ENCODE data around the gene ORC4.

Gene ORC4

DNA sequence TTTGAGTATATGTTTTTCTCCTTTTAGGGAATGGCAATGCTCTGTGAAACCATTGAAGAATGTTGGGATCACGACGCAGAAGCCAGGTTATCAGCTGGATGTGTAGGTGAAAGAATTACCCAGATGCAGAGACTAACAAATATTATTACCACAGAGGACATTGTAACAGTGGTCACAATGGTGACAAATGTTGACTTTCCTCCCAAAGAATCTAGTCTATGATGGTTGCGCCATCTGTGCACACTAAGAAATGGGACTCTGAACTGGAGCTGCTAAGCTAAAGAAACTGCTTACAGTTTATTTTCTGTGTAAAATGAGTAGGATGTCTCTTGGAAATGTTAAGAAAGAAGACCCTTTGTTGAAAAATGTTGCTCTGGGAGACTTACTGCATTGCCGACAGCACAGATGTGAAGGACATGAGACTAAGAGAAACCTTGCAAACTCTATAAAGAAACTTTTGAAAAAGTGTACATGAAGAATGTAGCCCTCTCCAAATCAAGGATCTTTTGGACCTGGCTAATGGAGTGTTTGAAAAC is 93.4 kb downstream of the ORC4 start:
- peaks cover 16% of the 10 kb centered on the region for H3K36me3 Mint-ChIP-seq (ENCODE audit: low read depth)
- no peaks in the 10 kb centered on the region for H3K9me3 Mint-ChIP-seq
- H3K27me3 Mint-ChIP-seq = no peaks in the 10 kb centered on the region
- no peak overlapping the region for H3K27ac Mint-ChIP-seq
- no peak overlapping the region for H3K4me3 Mint-ChIP-seq
- no peaks in the 10 kb centered on the region for H3K4me1 Mint-ChIP-seq (ENCODE audit: low read depth)

DNA sequence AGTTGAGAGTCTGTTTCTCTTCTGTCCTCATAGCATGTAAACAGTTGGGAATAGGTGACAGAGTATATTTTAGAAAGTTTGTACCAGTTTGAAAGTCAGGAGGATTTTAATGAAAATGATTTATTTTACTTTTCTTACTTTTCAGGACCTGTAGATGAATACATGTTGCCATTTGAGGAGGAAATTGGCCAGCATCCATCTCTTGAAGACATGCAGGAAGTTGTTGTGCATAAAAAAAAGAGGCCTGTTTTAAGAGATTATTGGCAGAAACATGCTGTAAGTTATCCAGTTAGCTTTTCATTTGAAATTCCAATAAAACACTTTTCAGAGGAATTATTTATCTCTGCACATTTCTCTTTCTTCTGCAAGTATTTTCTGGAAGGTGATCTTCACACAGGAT is 94.7 kb downstream of the ORC4 start:
- Mint-ChIP-seq H3K4me1 (ENCODE audit: low read depth) (no peaks in the 10 kb centered on the region), H3K27ac (no peak overlapping the region), H3K27me3 (no peaks in the 10 kb centered on the region), H3K9me3 (no peaks in the 10 kb centered on the region), H3K36me3 (ENCODE audit: low read depth) (peaks cover 16% of the 10 kb centered on the region), H3K4me3 (no peak overlapping the region)

DNA sequence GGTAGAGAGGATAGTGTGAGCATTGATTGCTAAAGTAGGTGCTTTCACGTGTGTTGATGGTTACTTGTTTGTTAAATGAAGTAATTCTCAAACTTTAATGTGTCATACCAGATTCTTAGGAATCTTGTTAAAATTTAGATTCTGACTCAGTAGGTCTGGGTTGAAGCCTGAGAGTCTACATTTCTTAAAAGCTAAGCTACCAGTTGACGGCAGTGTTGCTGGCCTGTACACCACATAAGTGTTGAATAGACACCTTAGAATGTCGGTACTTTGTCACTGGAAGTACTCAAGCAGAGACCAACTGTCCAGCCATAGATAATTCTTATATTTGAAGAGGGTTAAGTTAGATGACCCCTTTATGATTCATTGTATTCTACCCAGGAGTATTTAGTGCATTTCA is 95.9 kb downstream of the ORC4 start:
- H3K27ac Mint-ChIP-seq = no peak overlapping the region
- no peak overlapping the region for H3K4me3 Mint-ChIP-seq
- no peaks in the 10 kb centered on the region for H3K27me3 Mint-ChIP-seq
- no peaks in the 10 kb centered on the region for H3K4me1 Mint-ChIP-seq (ENCODE audit: low read depth)
- peaks cover 16% of the 10 kb centered on the region for H3K36me3 Mint-ChIP-seq (ENCODE audit: low read depth)
- H3K9me3 Mint-ChIP-seq = no peaks in the 10 kb centered on the region

DNA sequence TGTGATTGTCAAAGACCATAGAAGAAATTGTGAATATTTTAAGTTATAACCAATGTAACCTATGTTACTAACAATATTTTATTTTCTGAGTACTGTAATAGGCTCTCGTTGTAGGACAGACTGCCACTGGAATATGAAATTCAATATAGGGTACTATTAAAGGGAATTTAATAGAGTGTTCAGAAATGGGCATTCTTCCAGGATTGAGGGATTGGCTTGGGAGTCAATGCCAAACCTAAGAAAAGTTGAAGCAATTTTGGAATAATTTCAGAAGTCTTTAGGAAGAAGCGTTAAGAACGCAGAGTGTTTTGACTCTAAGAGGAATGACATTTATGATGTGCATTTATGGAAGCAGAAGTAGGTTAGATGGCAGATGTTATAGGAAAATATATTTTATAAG is 96.7 kb downstream of the ORC4 start:
- Mint-ChIP-seq H3K27ac (no peak overlapping the region), H3K36me3 (ENCODE audit: low read depth) (peaks cover 16% of the 10 kb centered on the region)

DNA sequence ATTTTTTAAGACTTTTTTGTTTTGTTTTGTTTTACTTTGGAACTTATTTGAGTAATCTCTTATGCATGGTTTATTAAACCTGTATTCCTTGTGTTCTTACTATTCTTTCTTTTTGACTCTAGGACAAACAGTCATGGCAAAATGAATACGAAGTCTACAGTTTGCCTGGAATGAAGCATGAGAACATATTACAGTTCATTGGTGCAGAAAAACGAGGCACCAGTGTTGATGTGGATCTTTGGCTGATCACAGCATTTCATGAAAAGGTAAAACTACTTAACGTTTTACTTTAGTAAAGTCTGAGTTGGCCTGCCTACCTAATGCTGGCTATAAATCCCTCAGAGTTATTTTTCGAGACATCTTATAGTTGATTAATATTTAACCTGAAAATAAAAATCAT is 103.4 kb downstream of the ORC4 start:
- Mint-ChIP-seq H3K27me3 (no peaks in the 10 kb centered on the region), H3K4me3 (no peak overlapping the region), H3K36me3 (ENCODE audit: low read depth) (peaks cover 4% of the 10 kb centered on the region), H3K9me3 (no peaks in the 10 kb centered on the region), H3K4me1 (ENCODE audit: low read depth) (no peaks in the 10 kb centered on the region), H3K27ac (no peak overlapping the region)

More for the DNA sequence above, 96.7 kb downstream of the ORC4 start:
- H3K4me3 Mint-ChIP-seq = no peak overlapping the region
- H3K4me1 Mint-ChIP-seq (ENCODE audit: low read depth) = no peaks in the 10 kb centered on the region
- no peaks in the 10 kb centered on the region for H3K9me3 Mint-ChIP-seq
- H3K27me3 Mint-ChIP-seq = no peaks in the 10 kb centered on the region

DNA sequence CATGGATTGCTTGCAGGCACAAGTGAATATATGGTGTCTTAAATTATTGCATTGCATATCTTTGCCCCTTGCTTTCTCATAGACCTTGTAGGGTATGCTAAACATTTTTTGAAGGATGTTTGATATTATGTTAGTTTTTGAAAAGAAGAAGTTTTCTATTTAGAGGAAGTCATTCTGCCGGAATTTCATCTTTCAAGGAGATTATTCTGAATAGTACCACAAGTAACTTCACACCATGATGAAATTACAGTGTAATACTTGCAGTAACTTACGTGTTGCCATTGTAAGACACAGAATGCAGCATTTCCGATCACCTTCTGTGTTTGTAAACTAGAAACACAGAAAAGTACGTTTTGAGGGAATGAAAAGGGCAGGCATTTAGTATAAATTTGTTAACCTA is 103.8 kb downstream of the ORC4 start:
- no peaks in the 10 kb centered on the region for H3K4me1 Mint-ChIP-seq (ENCODE audit: low read depth)
- H3K4me3 Mint-ChIP-seq = no peak overlapping the region
- no peaks in the 10 kb centered on the region for H3K27me3 Mint-ChIP-seq
- H3K27ac Mint-ChIP-seq = no peak overlapping the region
- H3K36me3 Mint-ChIP-seq (ENCODE audit: low read depth) = peaks cover 4% of the 10 kb centered on the region
- no peaks in the 10 kb centered on the region for H3K9me3 Mint-ChIP-seq

DNA sequence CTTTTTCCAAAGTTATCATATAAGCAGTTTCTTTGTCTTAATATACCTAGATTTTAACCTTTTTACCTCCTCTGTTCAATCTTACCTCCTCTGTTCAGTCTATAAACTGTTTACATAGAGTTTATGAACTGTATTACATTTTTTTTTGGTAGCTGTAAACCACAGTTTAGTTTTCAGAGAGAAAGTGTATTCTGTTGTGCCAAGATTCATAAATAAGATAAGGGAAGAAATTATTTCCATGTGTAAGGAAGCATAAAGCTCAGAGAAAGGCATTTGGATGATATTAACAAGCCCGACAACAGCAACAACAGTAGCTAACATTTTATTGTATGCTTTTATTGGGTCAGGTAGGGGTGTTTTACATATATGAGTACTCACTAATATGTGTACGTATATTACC is 104.5 kb downstream of the ORC4 start:
- H3K27ac Mint-ChIP-seq = no peak overlapping the region
- no peak overlapping the region for H3K4me3 Mint-ChIP-seq
- peaks cover 4% of the 10 kb centered on the region for H3K36me3 Mint-ChIP-seq (ENCODE audit: low read depth)
- no peaks in the 10 kb centered on the region for H3K27me3 Mint-ChIP-seq
- H3K9me3 Mint-ChIP-seq = no peaks in the 10 kb centered on the region
- H3K4me1 Mint-ChIP-seq (ENCODE audit: low read depth) = no peaks in the 10 kb centered on the region

DNA sequence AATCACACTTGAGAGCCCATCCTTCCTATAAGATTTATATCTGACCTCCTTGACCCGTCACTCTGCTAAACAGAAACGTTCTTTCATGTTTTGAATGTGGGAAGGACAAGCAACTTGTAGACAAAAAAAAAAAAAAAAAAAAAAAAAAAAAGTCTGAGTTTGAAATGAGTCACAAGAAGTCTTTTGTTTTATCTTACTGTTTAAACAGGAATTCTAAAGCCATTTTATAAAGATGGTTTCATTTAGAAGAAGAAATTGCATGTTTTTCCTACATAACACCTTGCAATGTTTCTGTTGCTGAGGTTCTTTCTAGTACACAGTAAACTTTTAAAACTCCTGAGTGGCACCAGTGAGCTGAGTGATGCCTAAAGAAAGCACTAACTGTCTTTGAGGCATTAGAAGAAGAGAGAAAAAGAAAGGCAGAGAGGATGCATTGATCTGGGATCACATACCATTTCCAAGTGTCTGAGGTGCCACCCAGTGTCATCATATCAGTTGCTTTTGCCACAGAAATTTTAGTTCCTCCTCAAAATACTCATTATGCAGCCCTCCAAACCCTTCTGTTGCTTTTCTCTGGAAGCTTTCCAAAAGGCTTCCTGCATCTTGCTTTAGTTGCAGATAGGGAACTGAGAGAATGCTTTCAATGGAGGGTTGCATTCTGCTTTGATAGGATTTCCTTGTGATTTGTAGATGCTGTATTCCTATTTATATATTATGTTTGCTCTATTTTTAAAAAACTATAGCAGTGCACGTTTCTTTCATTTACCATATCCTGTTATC is 106.6 kb downstream of the ORC4 start:
- H3K9me3 Mint-ChIP-seq = no peaks in the 10 kb centered on the region
- peaks cover 4% of the 10 kb centered on the region for H3K36me3 Mint-ChIP-seq (ENCODE audit: low read depth)
- H3K4me1 Mint-ChIP-seq (ENCODE audit: low read depth) = no peaks in the 10 kb centered on the region
- H3K27me3 Mint-ChIP-seq = no peaks in the 10 kb centered on the region
- no peak overlapping the region for H3K4me3 Mint-ChIP-seq
- H3K27ac Mint-ChIP-seq = no peak overlapping the region

DNA sequence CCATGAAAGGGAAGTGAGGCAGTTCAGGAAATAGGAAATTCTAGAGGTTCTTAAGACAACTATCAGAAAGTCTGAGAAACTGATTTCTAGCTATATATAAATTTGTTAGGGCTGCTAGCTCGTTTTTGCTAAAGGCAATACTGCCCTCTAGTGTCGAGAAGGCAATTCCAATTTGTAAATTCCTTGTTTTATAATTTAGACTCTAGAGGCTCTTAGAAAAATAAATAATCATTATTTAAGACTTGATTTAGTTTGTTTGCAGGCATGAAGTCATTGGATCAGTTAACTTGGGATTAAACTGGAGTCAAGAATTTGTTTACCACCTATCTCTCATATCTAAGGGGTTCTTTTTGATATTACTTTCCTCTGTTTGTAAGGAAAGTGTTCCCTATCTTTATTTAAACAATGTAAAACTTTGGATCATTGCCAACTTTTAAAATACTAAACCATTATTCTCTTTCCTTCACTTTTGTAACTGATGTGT is 109.5 kb downstream of the ORC4 start:
- no peaks in the 10 kb centered on the region for H3K27me3 Mint-ChIP-seq

DNA sequence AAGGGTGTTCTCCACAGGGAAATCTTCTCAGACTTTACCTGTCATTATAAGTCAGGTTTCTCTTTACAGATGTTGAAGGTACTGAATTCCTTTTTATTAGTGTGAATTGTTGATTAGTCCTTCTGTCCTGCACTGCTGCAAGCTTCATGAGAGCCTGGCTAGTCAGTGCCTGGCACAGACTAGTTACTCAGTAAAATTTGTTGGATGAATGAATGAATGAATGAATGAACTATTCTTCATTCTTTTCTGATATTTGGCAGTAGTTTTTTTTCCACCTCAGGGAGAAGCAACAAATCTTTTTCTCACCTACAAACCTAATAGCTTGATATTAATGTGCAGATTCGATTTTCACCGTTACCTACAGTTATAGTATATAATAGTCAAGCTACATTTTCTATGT is 111.4 kb downstream of the ORC4 start:
- Mint-ChIP-seq H3K4me1 (ENCODE audit: low read depth) (no peaks in the 10 kb centered on the region), H3K27me3 (no peaks in the 10 kb centered on the region), H3K36me3 (ENCODE audit: low read depth) (peaks cover 5% of the 10 kb centered on the region), H3K9me3 (no peaks in the 10 kb centered on the region), H3K4me3 (no peak overlapping the region), H3K27ac (no peak overlapping the region)

More for the DNA sequence above, 109.5 kb downstream of the ORC4 start:
- H3K27ac Mint-ChIP-seq = no peak overlapping the region
- H3K36me3 Mint-ChIP-seq (ENCODE audit: low read depth) = peaks cover 5% of the 10 kb centered on the region
- no peaks in the 10 kb centered on the region for H3K4me1 Mint-ChIP-seq (ENCODE audit: low read depth)
- no peaks in the 10 kb centered on the region for H3K9me3 Mint-ChIP-seq
- H3K4me3 Mint-ChIP-seq = no peak overlapping the region

DNA sequence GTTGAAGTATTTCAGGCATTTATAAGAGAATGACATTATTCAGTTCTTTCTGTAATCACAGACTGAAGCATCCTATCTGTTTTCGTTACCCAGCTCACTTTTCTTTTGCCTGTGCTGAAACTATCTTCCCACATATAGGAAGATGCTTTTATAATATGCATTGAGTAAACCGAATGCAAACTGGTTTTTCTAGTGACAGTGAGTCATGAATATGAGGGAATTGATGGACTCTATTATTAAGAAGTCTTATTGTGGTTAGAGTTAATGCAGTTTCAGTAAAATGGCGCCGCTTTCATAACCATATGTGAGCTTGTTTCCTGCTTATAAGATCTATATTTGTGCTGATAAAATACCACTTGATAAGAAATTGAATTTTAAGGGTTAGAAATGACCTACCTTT is 116.5 kb downstream of the ORC4 start:
- no peaks in the 10 kb centered on the region for H3K9me3 Mint-ChIP-seq
- H3K4me1 Mint-ChIP-seq (ENCODE audit: low read depth) = no peaks in the 10 kb centered on the region
- peaks cover 8% of the 10 kb centered on the region for H3K36me3 Mint-ChIP-seq (ENCODE audit: low read depth)
- no peaks in the 10 kb centered on the region for H3K27me3 Mint-ChIP-seq
- no peak overlapping the region for H3K27ac Mint-ChIP-seq
- no peak overlapping the region for H3K4me3 Mint-ChIP-seq

DNA sequence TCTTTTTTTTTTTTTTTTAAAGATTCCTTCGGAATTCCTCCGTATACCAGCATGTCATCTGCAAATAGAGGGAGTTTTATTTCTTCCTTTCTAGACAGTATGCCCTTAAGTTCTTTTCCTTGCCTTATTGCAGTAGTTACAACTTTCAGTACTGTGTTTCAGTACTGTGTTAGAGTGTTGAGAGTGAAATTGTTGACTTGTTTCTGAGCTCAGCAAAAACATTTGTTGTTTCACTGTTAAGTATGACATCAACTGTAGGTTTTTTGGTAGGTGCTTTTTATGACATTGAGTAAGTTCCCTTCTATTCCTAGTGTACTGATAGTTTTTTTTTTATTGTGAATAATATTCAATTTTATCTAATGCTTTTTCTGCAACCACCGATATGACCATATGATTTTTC is 131.9 kb downstream of the ORC4 start:
- Mint-ChIP-seq H3K4me3 (no peak overlapping the region), H3K9me3 (no peaks in the 10 kb centered on the region), H3K27ac (no peak overlapping the region), H3K27me3 (no peaks in the 10 kb centered on the region), H3K36me3 (ENCODE audit: low read depth) (no peaks in the 10 kb centered on the region), H3K4me1 (ENCODE audit: low read depth) (peaks cover 17% of the 10 kb centered on the region)

DNA sequence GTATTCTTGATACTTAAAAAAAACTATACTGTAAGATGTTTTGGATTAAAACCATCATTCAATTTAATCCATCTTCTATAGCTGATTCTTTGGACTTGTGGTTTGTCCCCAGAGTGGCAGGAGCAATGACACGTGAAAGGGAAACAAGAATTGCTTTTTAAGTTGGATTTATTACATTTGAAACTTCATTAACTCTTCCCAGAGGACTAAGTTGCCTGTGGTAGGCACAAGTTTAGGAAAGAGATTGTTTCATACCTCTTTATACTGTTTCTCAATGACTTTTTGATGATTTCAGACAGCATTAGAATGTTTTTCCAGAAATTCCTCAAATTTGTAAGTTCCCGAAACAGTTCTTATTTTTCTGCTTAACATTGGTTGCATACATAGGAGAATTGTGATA is 134.4 kb downstream of the ORC4 start:
- H3K4me1 Mint-ChIP-seq (ENCODE audit: low read depth) = peaks cover 17% of the 10 kb centered on the region
- no peak overlapping the region for H3K4me3 Mint-ChIP-seq
- no peak overlapping the region for H3K27ac Mint-ChIP-seq
- no peaks in the 10 kb centered on the region for H3K9me3 Mint-ChIP-seq
- no peaks in the 10 kb centered on the region for H3K27me3 Mint-ChIP-seq
- no peaks in the 10 kb centered on the region for H3K36me3 Mint-ChIP-seq (ENCODE audit: low read depth)

DNA sequence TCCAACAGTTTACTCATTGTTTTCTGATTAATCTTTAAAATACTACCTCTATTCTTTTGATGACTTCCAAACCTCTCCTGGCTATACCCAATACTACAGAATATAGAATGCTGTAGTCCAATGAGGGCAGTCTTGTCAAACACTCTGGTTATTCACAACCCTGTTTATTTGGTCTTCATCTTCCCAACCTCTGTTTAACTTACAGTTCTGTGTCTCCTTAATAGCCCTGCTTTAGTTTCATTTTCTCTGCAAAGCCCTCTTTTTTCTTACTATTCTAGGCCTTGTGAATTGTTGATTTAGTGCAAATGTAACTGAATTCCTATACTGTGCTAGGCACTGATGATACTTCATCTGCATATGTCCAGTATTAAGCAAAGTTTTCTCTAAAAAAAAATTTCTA is 135.7 kb downstream of the ORC4 start:
- Mint-ChIP-seq H3K36me3 (ENCODE audit: low read depth) (no peaks in the 10 kb centered on the region), H3K4me1 (ENCODE audit: low read depth) (peaks cover 21% of the 10 kb centered on the region), H3K27me3 (no peaks in the 10 kb centered on the region), H3K27ac (no peak overlapping the region), H3K4me3 (peak overlapping the region; percentile 8), H3K9me3 (no peaks in the 10 kb centered on the region)

DNA sequence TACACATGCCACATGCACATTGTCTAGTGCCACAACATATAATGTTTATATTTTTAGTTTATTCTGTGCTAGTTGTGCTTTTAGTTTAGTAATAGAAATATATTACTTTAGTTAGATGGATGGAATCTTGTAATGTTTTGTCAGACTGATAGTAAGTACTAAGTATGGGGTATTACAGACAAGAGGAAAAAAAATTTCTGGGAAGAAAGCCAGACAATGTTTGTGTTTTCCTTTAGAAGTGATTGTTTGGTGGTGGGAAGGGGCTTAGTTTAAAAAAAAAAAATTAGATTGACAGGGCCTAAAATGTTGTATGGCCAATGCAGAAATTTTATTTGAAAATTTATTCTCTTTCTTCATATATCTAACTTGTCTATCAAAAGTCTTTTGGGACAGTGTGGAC is 137.9 kb downstream of the ORC4 start:
- Mint-ChIP-seq H3K4me1 (ENCODE audit: low read depth) (peaks cover 21% of the 10 kb centered on the region), H3K27ac (no peak overlapping the region), H3K27me3 (no peaks in the 10 kb centered on the region), H3K36me3 (ENCODE audit: low read depth) (no peaks in the 10 kb centered on the region), H3K4me3 (no peak overlapping the region), H3K9me3 (no peaks in the 10 kb centered on the region)

Measured in stimulated activated naive CD8-positive, alpha-beta T cell treated with anti-CD3 and anti-CD28 coated beads, Interleukin-15, Interleukin-2, amounts not matched to agents 100 ng/mL and 50 ng/mL, for 24 hours (primary cell).